HG02798 (cell line): ENCODE measurements around the gene VIT.
"Not testable (repeated sequence)": the region's sequence is repeated elsewhere in the genome, so short reads cannot be mapped to it uniquely, and the experiment has no call there.

Source experiments
- ATAC-seq: cut with Tn5 transposase; IDR thresholded peaks from one replicate; pipeline ENCODE4 v1.9.1; 2021; ENCODE audit warnings: mild to moderate bottlenecking; ENCODE audit not compliant: unreplicated experiment, poor library complexity

The VIT gene

GRCh38 chr2:36676364-36676763, 20.1 kb upstream of the VIT start:
- ATAC-seq = no peak

GRCh38 chr2:36677386-36677785, 19.1 kb upstream of the VIT start:
- no peak for ATAC-seq

- ATAC-seq = no peak
These were observed 18.4 kb upstream of the VIT start for GRCh38 chr2:36677996-36678605.

- ATAC-seq = no peak
These were observed 17.7 kb upstream of the VIT start for GRCh38 chr2:36678856-36679255.

DNA sequence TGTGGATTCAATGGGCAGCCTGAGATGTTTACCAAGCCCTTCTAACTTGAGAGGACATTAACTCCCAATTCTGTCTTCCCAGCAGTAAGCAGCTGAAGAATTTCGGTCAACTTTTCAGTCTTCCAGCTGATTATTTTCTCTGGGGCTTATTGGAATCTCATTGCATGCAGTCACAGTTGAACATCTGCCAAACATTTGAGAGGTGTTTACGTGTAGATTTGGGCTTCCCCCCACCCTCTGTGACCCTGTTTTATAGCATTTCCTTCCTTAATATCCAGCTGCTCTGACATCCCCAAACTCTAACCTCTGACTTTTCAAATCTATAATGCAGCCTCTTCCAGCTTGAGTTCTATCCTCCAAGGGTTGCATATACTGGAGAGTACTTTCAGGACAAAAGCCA, 16.5 kb upstream of the VIT start:
- ATAC-seq = no peak

DNA sequence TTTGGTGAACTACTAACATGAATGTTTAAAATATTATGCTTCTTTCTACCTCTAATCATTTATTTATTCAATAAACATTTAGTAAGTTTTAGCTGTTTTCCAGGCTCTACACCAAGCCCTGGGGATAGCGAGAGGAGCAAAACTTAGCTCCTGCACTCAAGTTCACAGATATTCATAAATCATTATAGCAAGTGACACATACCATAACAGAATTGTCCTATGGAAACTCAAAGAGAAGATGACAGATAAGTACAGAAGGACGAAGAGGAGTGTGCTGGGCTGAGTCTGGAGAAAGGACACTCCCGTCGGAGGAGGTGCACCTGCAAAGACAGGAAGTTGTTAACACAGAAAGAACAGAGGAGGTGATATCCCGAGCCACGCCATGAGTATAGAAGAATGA, 13.9 kb upstream of the VIT start:
- ATAC-seq = no peak

GRCh38 chr2:36683002-36683401, 13.5 kb upstream of the VIT start:
- ATAC-seq = no peak

DNA sequence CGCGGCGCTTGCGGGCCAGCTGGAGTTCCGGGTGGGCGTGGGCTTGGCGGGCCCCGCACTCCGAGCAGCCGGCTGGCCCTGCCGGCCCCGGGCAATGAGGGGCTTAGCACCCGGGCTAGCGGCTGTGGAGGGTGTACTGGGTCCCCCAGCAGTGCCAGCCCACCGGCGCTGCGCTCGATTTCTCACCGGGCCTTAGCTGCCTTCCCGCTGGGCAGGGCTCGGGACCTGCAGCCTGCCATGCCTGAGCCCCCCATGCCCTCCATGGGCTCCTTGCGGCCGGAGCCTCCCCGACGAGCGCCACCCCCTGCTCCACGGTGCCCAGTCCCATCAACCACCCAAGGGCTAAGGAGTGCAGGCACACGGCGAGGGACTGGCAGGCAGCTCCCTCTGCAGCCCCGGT, 8.2 kb upstream of the VIT start:
- not testable (repeated sequence) for ATAC-seq

GRCh38 chr2:36689013-36689412, 7.5 kb upstream of the VIT start:
- ATAC-seq = not testable (repeated sequence)

GRCh38 chr2:36692121-36692520, 4.4 kb upstream of the VIT start:
- no peak for ATAC-seq

DNA sequence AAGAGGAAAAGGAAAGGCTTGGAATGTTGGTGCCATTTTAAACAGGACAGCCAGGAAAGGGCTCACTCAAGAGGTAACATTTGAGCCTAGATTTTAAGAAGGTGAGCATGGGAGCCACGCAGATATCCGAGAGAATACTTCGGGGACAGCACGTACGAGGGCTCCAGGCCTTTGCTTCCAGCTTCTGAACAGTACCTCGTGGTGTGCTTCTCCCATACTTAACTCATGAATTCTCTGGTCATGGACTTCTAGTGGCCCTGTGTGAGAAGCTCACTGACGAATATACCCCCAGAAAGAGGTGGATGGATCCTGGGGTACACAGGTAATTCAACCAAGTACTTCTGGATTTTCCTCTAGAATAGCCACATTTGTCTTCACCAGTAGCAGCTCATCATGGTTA, 2.7 kb upstream of the VIT start:
- ATAC-seq = no peak

GRCh38 chr2:36695746-36696415, 626 bp upstream of the VIT start:
- no peak for ATAC-seq

- ATAC-seq = no peak
These were observed 1.0 kb downstream of the VIT start for GRCh38 chr2:36697424-36698066.

DNA sequence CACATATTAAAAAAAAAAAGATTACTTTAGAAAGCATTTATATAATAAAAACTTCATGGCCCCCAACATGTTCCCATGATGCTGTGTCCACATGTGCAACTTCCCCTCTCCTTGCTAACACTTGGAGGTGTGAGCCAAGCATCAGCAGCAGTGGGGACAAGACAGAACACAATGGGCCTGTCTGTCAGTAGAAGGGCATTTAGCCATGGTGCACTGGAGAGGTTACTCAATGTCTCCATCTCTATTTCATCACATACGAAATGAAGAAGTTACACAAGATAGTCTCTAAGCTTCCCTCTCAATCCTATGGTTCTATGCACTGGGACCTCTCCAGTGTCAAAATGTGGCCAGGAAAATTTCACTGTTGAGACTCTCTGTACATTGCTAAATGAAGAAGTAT, 2.5 kb downstream of the VIT start:
- ATAC-seq = no peak

GRCh38 chr2:36700311-36700710, 3.8 kb downstream of the VIT start:
- no peak for ATAC-seq

GRCh38 chr2:36701391-36701795, 4.9 kb downstream of the VIT start:
- ATAC-seq = no peak

DNA sequence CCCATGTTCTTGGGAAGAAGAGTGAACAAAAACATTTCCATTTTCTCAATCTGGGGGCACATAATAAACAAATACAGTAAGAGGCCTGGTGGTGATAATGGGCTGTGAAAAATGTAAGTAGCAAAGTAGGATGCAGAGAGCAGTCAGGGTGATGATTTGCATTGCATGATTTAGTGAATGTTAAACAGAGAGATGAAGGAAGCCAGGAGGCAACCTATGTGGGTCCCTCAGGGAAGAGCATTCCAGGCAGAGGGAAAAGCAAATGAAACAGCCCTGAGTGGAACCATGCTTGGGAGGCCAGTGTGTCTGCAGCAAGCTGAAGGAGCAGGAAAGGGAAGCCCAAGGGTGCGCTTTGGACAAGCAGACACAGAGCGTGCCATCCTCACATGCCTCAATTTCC, 5.4 kb downstream of the VIT start:
- no peak for ATAC-seq

DNA sequence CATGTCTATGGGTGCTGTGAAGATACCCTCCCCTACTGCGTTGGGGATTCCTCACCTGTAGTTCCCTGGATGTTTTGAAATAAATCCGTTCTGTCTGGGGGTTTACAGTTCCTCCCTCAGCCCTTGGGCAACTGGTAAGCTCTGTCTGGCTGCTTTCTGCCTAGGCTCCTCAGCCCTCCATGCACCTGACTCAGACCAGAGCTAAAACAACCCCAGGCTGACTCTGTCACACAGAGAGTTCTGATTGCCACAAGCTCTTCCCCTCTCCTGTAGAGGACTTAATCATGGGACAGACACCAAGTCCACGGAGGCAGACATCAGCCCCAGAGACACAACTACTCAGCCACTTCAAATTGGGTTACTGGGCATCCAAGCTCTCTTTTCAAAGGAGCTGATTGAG, 6.3 kb downstream of the VIT start:
- ATAC-seq = no peak

- ATAC-seq = no peak
These were observed 8.1 kb downstream of the VIT start for GRCh38 chr2:36704475-36705150.

DNA sequence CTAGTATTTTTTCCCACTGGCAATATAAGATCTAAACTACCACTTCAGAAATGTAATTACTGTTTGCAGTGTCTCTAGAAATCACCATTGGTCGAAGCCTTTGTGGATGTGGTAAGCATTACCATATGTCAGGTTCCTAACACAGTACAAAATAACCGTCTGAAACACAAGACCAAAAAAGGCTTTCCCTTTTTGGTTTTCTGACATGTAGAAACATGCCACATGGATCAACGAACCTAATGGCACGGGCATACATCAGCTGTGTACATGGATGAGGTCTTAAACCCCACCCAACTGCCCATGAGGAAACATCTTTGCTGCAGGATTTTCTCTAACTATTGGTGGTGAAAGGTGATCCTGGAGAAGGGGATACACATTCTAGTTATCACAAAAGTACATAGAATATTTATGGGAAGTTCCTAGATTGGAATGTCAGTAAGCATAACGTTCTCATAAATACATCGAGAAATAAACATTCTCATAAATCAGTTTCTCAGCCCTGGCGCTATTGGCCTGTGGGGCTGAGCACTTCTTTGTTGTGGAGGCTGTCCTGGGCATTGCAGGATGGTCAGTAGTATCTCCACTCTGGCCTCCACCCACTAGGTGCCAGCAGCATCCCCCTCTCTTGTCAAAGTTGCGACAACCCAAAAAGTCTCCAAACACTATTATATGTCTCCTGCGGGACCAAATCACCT, 9.0 kb downstream of the VIT start:
- no peak for ATAC-seq
